NCI-H69 (cell line): ENCODE measurements around the gene PGAP3.
"Not testable (repeated sequence)": the region's sequence is repeated elsewhere in the genome, so short reads cannot be mapped to it uniquely, and the experiment has no call there.

Experiments
- DNase-seq: peaks from one replicate; lab custom pipeline; 2025; lab: John Stamatoyannopoulos, UW

PGAP3 gene

GRCh38 chr17:39715375-39716072 is 27.7 kb upstream of the PGAP3 start:
- no peak for DNase-seq

GRCh38 chr17:39714234-39714633 is 26.4 kb upstream of the PGAP3 start:
- no peak for DNase-seq

DNA sequence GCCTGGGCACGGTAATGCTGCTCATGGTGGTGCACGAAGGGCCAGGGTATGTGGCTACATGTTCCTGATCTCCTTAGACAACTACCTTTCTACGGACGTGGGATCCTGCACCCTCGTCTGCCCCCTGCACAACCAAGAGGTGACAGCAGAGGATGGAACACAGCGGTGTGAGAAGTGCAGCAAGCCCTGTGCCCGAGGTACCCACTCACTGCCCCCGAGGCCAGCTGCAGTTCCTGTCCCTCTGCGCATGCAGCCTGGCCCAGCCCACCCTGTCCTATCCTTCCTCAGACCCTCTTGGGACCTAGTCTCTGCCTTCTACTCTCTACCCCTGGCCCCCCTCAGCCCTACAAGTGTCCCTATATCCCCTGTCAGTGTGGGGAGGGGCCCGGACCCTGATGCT is 24.0 kb upstream of the PGAP3 start:
- DNase-seq, result no peak

GRCh38 chr17:39711071-39711470 is 23.2 kb upstream of the PGAP3 start:
- DNase-seq, result not testable (repeated sequence)

GRCh38 chr17:39709998-39710964 is 22.4 kb upstream of the PGAP3 start:
- DNase-seq, result peak; percentile 12

DNA sequence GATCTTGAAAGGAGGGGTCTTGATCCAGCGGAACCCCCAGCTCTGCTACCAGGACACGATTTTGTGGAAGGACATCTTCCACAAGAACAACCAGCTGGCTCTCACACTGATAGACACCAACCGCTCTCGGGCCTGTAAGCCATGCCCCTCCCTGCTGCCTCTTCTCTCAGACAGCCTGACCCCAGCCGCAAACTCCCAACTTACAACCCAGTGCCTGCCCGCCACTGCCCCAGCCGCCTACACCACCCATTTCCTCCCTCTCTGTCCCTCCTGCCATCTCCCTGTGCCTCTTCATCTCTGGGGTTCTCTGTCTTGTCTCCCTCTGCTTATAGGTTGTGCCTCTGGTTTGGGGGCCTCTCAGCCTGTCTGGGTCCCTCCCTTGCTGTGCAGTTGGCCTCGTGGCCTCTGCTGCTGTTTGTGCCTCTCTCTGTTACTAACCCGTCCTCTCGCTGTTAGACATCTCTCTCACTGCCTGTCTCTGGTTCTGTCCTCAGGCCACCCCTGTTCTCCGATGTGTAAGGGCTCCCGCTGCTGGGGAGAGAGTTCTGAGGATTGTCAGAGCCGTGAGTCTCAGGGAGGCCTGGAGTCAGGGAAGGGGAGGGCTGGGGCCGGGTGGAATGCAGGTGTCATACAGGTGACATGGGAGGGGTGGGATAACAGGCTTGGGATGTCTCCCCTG is 21.6 kb upstream of the PGAP3 start:
- DNase-seq, result no peak

GRCh38 chr17:39706921-39707337 is 19.1 kb upstream of the PGAP3 start:
- no peak for DNase-seq

DNA sequence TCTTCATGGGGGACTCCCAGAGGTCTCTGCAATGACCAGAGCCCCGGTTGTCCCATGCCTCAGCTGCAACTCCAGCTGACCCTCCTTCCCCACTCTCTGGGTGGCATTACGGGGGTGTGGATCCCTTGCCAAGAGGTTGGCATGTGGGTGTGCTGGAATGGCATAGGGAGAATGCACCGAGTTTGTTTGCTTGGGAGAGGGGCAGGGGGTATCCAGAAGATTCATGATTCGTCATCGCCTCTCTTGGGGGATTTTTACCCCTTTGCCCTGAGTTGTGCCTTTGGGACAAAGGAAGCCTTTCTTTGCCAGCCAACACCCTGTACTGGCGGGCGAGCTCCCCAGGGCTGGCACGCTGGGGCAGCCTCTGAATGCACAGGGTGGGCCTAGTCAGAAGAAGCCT is 18.5 kb upstream of the PGAP3 start:
- no peak for DNase-seq

GRCh38 chr17:39705786-39706348 is 18.0 kb upstream of the PGAP3 start:
- DNase-seq, result no peak

DNA sequence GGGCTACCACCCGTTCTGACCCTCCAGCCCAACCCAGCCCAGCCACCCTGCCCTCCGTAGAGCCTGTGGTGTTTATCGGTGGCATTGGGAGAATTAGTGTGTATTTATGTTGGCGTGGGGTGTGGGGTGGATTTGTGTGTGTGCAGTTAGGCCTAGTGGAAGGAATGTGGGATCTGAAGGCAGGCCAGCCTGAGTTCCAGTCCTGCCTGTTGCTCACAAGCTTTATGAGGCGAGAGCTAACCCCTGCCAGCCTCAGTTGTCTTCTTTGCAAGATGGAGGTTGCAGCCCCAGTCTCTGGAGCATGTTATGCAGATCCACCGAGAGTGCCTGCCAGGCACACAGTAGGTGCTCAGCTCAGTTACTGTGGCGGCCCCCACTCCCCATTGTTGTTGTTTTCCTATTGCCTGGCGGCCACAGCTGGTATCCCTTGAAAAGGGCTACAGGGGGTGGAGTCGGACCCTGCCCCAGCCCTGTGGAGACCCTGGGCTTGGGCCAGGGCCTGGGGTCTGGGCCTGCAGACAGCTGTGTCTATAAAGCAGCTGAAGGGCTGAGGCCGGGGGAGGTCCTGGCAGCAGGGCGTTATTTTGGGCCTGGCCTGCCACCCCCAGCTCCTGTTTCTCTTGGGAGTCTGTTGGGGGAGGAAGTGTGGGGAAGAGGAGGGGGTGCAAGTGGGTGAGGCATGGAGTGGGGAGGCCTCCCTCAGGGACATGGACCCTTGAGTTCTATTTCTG is 17.1 kb upstream of the PGAP3 start:
- no peak for DNase-seq

- no peak for DNase-seq
Observed at GRCh38 chr17:39703913-39704312, 16.1 kb upstream of the PGAP3 start.

DNA sequence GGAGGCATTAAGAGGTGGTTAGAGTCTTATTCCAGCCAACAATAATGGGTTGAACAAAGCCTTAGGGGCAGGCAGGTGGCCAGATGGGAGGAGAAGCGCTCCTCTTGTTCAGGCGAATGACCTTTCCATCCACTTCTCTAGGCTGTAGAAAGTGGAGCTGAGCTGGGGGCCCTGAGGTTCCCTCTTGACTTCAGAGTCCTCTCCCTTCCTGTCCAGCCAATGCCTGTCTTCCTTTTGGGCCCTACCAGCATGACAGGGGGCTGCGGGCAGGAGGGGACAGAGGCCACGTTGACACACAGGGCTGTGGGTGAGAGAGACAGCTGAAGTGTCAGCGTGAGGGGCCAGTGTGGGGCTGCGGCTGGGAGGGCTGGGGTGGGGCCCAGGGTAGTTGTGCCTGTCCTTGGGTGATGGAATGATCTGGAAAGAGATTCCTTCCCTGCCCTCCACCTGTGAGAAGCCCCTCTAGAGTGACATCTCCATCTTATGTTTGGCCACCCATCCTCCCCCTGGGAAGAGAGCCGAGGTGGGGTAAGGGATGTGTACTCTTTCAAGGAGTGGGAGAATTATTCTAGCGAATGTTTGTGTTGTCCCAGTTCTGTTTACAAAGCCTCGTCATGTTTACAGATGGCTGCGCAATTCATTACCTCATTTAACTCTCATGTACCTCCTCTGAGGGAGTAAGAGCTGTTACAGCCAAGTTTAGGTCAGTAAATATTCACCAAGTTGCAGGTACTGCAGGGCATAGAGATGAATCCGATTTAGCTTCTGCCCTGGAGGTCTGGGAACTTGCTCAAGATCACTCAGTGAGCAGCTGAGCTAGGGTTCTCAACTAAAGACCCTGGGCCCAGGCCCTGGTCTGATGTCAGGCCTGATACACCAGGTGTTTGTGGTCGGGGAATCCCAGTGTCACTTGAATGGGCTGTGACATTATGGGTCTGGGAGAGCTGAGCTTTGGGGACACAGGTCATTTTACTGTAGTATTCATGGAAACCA is 15.3 kb upstream of the PGAP3 start:
- DNase-seq, result peak; percentile 8

DNA sequence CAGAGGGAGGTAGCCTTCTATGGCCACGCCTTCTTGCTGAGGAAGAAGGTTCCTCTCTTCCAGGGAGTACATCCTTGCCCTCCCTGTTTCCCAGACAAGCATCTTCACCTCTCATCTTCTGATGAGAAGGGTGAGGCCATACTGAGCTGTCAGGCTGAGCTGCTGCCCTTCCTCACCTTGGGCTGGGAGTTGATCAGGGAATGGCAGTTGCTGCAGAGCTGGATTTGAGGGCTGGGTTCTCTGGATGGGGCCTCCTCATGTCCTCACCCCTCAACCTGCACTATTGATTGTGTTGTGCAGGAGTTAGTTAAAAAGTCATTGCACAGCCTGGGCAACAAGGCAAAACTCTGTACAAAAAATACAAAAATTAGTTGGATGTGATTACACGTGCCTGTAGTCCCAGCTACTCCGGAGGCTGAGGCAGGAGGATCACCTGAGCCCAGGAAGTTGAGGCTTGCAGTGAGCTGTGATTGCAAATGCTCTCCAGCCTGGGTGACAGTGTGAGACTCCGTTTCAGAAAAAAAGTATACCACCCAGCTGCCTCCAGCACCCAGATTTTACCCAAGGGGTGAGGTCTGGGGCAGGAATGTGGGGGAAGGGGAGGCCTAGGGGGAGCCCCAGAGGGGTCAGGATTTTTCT is 14.0 kb upstream of the PGAP3 start:
- DNase-seq, result no peak

GRCh38 chr17:39701012-39701783 is 13.3 kb upstream of the PGAP3 start:
- no peak for DNase-seq

DNA sequence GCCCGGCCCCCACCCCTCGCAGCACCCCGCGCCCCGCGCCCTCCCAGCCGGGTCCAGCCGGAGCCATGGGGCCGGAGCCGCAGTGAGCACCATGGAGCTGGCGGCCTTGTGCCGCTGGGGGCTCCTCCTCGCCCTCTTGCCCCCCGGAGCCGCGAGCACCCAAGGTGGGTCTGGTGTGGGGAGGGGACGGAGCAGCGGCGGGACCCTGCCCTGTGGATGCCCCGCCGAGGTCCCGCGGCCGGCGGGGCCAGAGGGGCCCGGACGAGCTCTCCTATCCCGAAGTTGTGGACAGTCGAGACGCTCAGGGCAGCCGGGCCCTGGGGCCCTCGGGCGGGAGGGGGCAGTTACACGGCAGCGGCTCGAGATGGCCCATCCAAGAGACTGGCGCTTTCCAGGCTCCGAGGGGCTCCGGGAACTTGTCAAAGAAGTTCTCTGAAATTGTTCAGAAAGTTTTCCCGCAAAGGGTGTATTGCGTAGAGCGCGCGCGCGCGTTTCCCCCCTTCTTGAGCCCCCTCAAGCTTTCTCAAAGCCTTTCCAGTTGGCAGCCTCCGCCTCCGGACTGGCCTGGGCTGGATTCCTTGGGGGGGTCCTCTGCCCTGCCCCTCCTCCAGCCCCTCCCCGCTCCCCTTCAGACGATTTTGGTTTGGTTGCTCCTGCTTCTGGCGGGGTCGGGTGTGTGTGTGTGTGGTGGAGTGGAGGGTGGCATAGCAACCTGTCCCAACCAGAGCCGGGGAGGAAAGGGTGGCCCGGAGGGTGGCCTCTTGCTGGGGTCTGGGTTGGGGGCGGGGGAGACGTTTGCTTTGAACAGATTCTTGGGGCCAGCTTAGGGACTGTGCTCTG is 12.5 kb upstream of the PGAP3 start:
- no peak for DNase-seq

DNA sequence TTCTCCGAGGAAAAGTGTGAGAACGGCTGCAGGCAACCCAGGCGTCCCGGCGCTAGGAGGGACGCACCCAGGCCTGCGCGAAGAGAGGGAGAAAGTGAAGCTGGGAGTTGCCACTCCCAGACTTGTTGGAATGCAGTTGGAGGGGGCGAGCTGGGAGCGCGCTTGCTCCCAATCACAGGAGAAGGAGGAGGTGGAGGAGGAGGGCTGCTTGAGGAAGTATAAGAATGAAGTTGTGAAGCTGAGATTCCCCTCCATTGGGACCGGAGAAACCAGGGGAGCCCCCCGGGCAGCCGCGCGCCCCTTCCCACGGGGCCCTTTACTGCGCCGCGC is 11.9 kb upstream of the PGAP3 start, which contains the start of gene ERBB2:
TSS of gene ERBB2 (plus strand) at position 247 of the 330 bp plus-strand sequence. CDS start 175 bp downstream, outside the sequence.
- peak; percentile 43 for DNase-seq

DNA sequence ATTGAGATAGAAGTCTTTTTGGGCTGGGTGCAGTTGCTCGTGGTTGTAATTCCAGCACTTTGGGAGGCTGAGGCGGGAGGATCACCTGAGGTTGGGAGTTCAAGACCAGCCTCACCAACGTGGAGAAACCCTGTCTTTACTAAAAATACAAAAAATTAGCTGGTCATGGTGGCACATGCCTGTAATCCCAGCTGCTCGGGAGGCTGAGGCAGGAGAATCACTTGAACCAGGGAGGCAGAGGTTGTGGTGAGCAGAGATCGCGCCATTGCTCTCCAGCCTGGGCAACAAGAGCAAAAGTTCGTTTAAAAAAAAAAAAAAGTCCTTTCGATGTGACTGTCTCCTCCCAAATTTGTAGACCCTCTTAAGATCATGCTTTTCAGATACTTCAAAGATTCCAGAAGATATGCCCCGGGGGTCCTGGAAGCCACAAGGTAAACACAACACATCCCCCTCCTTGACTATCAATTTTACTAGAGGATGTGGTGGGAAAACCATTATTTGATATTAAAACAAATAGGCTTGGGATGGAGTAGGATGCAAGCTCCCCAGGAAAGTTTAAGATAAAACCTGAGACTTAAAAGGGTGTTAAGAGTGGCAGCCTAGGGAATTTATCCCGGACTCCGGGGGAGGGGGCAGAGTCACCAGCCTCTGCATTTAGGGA is 11.4 kb upstream of the PGAP3 start:
- not testable (repeated sequence) for DNase-seq

- no peak for DNase-seq
Observed at GRCh38 chr17:39697961-39698360, 10.1 kb upstream of the PGAP3 start.
